DMS153 treated with DMSO at 0.1 percent for 48 hours (cell line): ENCODE measurements around the gene GJC1.
A peak's percentile ranks its signal among the peaks of the same experiment; 100 is the strongest.

Experiments used
- DNase-seq: peaks from one replicate; lab custom pipeline; 2025; ENCODE audit not compliant: unreplicated experiment; lab: John Stamatoyannopoulos, UW

GJC1 gene

GRCh38 chr17:44829523-44830358 lies at the start of gene GJC1:
TSS of gene GJC1 (minus strand) at chr17:44830287. CDS start at chr17:44805817, 24,470 bp downstream.
- peak; percentile 8 for DNase-seq

GRCh38 chr17:44879376-44879775 lies 49.3 kb upstream of the GJC1 start:
- DNase-seq = no peak

- peak; percentile 12 for DNase-seq
Measured at GRCh38 chr17:44878627-44879221, 48.6 kb upstream of the GJC1 start.

GRCh38 chr17:44877121-44877520 lies 47.0 kb upstream of the GJC1 start:
- DNase-seq = no peak

- no peak for DNase-seq
Measured at GRCh38 chr17:44875761-44876160, 45.7 kb upstream of the GJC1 start.

- no peak for DNase-seq
Measured at GRCh38 chr17:44872131-44872768, 42.2 kb upstream of the GJC1 start.

GRCh38 chr17:44871556-44871955 lies 41.5 kb upstream of the GJC1 start:
- no peak for DNase-seq

GRCh38 chr17:44867841-44868240 lies 37.8 kb upstream of the GJC1 start:
- no peak for DNase-seq

GRCh38 chr17:44865931-44866330 lies 35.8 kb upstream of the GJC1 start:
- no peak for DNase-seq

- peak; percentile 61 for DNase-seq
Measured at GRCh38 chr17:44865231-44865660, 35.2 kb upstream of the GJC1 start.

- no peak for DNase-seq
Measured at GRCh38 chr17:44864831-44865230, 34.7 kb upstream of the GJC1 start.

GRCh38 chr17:44863061-44863918 lies 33.2 kb upstream of the GJC1 start:
- no peak for DNase-seq

- DNase-seq = no peak
Measured at GRCh38 chr17:44862278-44862914, 32.3 kb upstream of the GJC1 start.

GRCh38 chr17:44859701-44860100 lies 29.6 kb upstream of the GJC1 start:
- no peak for DNase-seq

- DNase-seq = no peak
Measured at GRCh38 chr17:44854192-44854591, 24.1 kb upstream of the GJC1 start.

GRCh38 chr17:44850612-44851011 lies 20.5 kb upstream of the GJC1 start:
- no peak for DNase-seq

GRCh38 chr17:44850025-44850424 lies 19.9 kb upstream of the GJC1 start:
- no peak for DNase-seq

- DNase-seq = no peak
Measured at GRCh38 chr17:44848961-44849489, 18.9 kb upstream of the GJC1 start.

GRCh38 chr17:44848257-44848795 lies 18.2 kb upstream of the GJC1 start:
- DNase-seq = no peak

- no peak for DNase-seq
Measured at GRCh38 chr17:44847586-44847985, 17.5 kb upstream of the GJC1 start, which contains the start of gene HIGD1B. TSS of gene HIGD1B (plus strand) at chr17:44847883. CDS start at chr17:44848153, 270 bp downstream.
